OCI-LY1 (cell line): ENCODE data around the gene CAMK2D.

Experiments used
- EZH2 ChIP-seq: fragments of 200-600 bp; sonication (generic), shearing (Covaris generic); IDR thresholded peaks from 2 replicates; pipeline ENCODE4 v1.8.0; 2017; ENCODE audit warnings: borderline replicate concordance, mixed run types, mild to moderate bottlenecking, antibody characterized with exemption, low read length, moderate library complexity, mixed read lengths
- TF ChIP-seq, protein P1 (sequence below): fragments of 200-600 bp; sonication (generic), shearing (Covaris generic); IDR thresholded peaks from 2 replicates; pipeline ENCODE4 v1.5.1; 2017; ENCODE audit warnings: mild to moderate bottlenecking, antibody characterized with exemption, low read length, moderate library complexity, mixed read lengths

DNA sequence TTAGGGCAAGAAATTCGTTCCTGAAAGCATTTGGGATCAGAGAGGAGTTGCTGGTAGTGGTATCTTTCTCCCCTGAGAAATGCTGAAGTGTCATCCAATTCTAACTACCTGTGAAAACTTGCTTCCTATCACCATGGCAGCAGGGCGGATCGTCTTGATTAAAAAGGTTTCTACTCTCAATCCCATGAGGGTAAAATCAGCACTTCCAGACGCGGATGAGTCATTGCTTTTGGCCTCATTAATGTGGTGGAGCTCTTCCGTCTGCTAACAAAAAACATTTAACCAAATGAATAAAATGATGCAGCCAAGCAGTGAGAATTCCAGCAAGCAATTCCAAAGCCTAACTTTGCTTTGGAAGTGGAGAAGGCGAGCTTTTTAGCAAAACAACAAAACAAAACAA, 325.6 kb downstream of the CAMK2D start:
- TF ChIP-seq, protein P1, sequence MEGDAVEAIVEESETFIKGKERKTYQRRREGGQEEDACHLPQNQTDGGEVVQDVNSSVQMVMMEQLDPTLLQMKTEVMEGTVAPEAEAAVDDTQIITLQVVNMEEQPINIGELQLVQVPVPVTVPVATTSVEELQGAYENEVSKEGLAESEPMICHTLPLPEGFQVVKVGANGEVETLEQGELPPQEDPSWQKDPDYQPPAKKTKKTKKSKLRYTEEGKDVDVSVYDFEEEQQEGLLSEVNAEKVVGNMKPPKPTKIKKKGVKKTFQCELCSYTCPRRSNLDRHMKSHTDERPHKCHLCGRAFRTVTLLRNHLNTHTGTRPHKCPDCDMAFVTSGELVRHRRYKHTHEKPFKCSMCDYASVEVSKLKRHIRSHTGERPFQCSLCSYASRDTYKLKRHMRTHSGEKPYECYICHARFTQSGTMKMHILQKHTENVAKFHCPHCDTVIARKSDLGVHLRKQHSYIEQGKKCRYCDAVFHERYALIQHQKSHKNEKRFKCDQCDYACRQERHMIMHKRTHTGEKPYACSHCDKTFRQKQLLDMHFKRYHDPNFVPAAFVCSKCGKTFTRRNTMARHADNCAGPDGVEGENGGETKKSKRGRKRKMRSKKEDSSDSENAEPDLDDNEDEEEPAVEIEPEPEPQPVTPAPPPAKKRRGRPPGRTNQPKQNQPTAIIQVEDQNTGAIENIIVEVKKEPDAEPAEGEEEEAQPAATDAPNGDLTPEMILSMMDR, result no peak
- TF ChIP-seq EZH2, result no peak
